Pancreas (tissue), 10 donors: ENCODE data around the gene TTF1. TPM values are rescaled to one million over a fixed set of nuclear protein-coding genes. Genes with fewer than 3 reads are reported as not detected.

ENCODE experiments used
- ATAC-seq, 4 donors: fragments of 200-7000 bp; cut with Tn5 transposase; one replicate each; pipeline versions ENCODE4 v1.8.0 to v1.9.1; 2020; ENCODE audit warnings: mild to moderate bottlenecking in 4 of 4, moderate library complexity in 4 of 4
- DNase-seq, 6 donors: peaks; one replicate each; pipeline ENCODE4 v3.0.0-alpha.2; 2020
- FAIRE-seq: peaks from 2 replicates; lab custom pipeline; 2012; peaks lifted over from hg19 to GRCh38; lab: Jason Lieb, UNC
- H3K27ac ChIP-seq, 4 donors: fragments of 200-600 bp; sonication (generic); 1 replicate in 3 of 4; 2 replicates in 1 of 4; pipeline versions ENCODE4 v1.5.0 to v1.8.0; 2020
- H3K27me3 ChIP-seq, 4 donors: fragments of 200-600 bp; one replicate each; pipeline ENCODE4 v1.8.0; 2021
- H3K36me3 ChIP-seq, 3 donors: fragments of 200-600 bp; sonication (generic) in 1 of 3; one replicate each; pipeline versions ENCODE4 v1.5.0 to v1.8.0; 2020 to 2021
- H3K4me1 ChIP-seq, 3 donors: fragments of 200-600 bp; one replicate each; pipeline ENCODE4 v1.8.0; 2021
- H3K4me3 ChIP-seq, 4 donors: fragments of 200-600 bp; sonication (generic) in 2 of 4; one replicate each; pipeline versions ENCODE4 v1.5.0 to v1.8.0; 2020 to 2021
- H3K9me3 ChIP-seq, 4 donors: fragments of 200-600 bp; one replicate each; pipeline ENCODE4 v1.8.0; 2021
- WGBS, 2 donors: extraction: QIAGEN DNeasy Blood & Tissue Kit; methylation state at CpG; one replicate each; pipeline ENCODE4 v1.1.7; 2013; 5-methylcytosine and 5-hydroxymethylcytosine counted together
- intact Hi-C, 3 donors: fragments of 100-400 bp; cut with DNase I; formaldehyde crosslinking; loops; one replicate each; pipeline versions ENCODE4 v1.11.1 to v1.14.2; 2022
- polyA plus RNA-seq, 2 donors: library from polyadenylated mRNA; stranded (reverse); fragments of 200-250 nt; gene quantifications; one replicate each; pipeline ENCODE4 v1.2.3, GENCODE V29; 2013
- total RNA-seq, 6 donors: library from RNA; stranded (reverse); fragmentation: NEBNext Ultra II Directional in 4 of 6; extraction: Animal tissue kit (Norgen Biotek cat#: 25700) in 4 of 6; gene quantifications; one replicate each; pipeline versions ENCODE4 v1.2.1 to v1.2.4, GENCODE V29; 2021 to 2023
- TF ChIP-seq, protein P1 (sequence below), 4 donors: fragments of 200-600 bp; sonication (generic) in 3 of 4; IDR thresholded peaks; one replicate each; pipeline versions ENCODE4 v1.5.0 to v1.8.0; 2021; ENCODE audit warnings: antibody characterized with exemption in 4 of 4
- donor health status: healthy with polysubstance abuse.
- donor health status: DM: no; HTN: no; CAD: no; lungs with moderate emphysema.
- donor health status: DM: no; HTN: no; CAD: no.
- donor health status: control.
- donor health status: control.
- donor health status: Bipolar disorder and iron deficiency.
- donor health status: DM: yes; HTN: yes; CAD: no.
- donor health status: DM: no; HTN: no; CAD: no.
- donor health status: DM: no; HTN: no; CAD: no.
- donor health status: DM: yes; HTN: yes; CAD: no.

TTF1 gene
- total and polyA plus RNA-seq, 8 donors = 4.5 to 14.0 (median 6.7) TPM

GRCh38 chr9:132346177-132346576 lies 60.5 kb downstream of the TTF1 start:
- Histone ChIP-seq H3K9me3 (no peaks in the 10 kb centered on the region), H3K4me3 (no peak overlapping the region), H3K27ac (no peak overlapping the region), H3K4me1 (peaks cover 0 to under 1% (median 0%) of the 10 kb centered on the region in 3 donors), H3K36me3 (peaks cover 4 to 85% (median 38%) of the 10 kb centered on the region in 3 donors), H3K27me3 (no peaks in the 10 kb centered on the region)
- TF ChIP-seq, protein P1, sequence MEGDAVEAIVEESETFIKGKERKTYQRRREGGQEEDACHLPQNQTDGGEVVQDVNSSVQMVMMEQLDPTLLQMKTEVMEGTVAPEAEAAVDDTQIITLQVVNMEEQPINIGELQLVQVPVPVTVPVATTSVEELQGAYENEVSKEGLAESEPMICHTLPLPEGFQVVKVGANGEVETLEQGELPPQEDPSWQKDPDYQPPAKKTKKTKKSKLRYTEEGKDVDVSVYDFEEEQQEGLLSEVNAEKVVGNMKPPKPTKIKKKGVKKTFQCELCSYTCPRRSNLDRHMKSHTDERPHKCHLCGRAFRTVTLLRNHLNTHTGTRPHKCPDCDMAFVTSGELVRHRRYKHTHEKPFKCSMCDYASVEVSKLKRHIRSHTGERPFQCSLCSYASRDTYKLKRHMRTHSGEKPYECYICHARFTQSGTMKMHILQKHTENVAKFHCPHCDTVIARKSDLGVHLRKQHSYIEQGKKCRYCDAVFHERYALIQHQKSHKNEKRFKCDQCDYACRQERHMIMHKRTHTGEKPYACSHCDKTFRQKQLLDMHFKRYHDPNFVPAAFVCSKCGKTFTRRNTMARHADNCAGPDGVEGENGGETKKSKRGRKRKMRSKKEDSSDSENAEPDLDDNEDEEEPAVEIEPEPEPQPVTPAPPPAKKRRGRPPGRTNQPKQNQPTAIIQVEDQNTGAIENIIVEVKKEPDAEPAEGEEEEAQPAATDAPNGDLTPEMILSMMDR (IDR thresholded peaks at IDR 0.05) = no peak
- no peak for FAIRE-seq
- WGBS, 2 donors = 86 to 91% methylated on average over 5 of the region's 5 CpGs
- intact Hi-C loops = no loop called here
- ATAC-seq = no peak
- DNase-seq = no peak

GRCh38 chr9:132341177-132341840 lies 65.3 kb downstream of the TTF1 start:
- Histone ChIP-seq H3K9me3 (no peaks in the 10 kb centered on the region), H3K36me3 (peaks cover 5 to 72% (median 37%) of the 10 kb centered on the region in 3 donors), H3K4me3 (no peak overlapping the region), H3K4me1 (no peaks in the 10 kb centered on the region), H3K27ac (no peak overlapping the region), H3K27me3 (no peaks in the 10 kb centered on the region)
- 93 to 96% methylated on average over 9 of the region's 9 CpGs for WGBS, 2 donors
- ATAC-seq (no peak), DNase-seq (no peak), FAIRE-seq (no peak)
- intact Hi-C loops = no loop called here
- TF ChIP-seq, protein P1 (IDR thresholded peaks at IDR 0.05) = no peak

GRCh38 chr9:132334364-132334763 lies 72.3 kb downstream of the TTF1 start:
- no peak for ATAC-seq
- no peak overlapping the region for H3K4me3 ChIP-seq
- no peak overlapping the region for H3K27ac ChIP-seq
- DNase-seq = no peak
- peaks cover 13 to 63% (median 36%) of the 10 kb centered on the region in 3 donors for H3K36me3 ChIP-seq
- WGBS, 2 donors = 96 to 100% methylated on average over 3 of the region's 3 CpGs
- intact Hi-C loops = no loop called here
- FAIRE-seq = no peak
- TF ChIP-seq, protein P1 (IDR thresholded peaks at IDR 0.05) = no peak
- H3K9me3 ChIP-seq = no peaks in the 10 kb centered on the region
- no peaks in the 10 kb centered on the region for H3K27me3 ChIP-seq
- H3K4me1 ChIP-seq = no peaks in the 10 kb centered on the region

GRCh38 chr9:132333556-132333955 lies 73.1 kb downstream of the TTF1 start:
- 79 to 88% methylated on average over 1 of the region's 1 CpG for WGBS, 2 donors
- TF ChIP-seq, protein P1 (IDR thresholded peaks at IDR 0.05) = no peak
- Histone ChIP-seq H3K27ac (no peak overlapping the region), H3K4me3 (no peak overlapping the region), H3K27me3 (no peaks in the 10 kb centered on the region), H3K9me3 (no peaks in the 10 kb centered on the region), H3K4me1 (no peaks in the 10 kb centered on the region), H3K36me3 (peaks cover 11 to 61% (median 36%) of the 10 kb centered on the region in 3 donors)
- ATAC-seq = no peak
- FAIRE-seq = no peak
- intact Hi-C loops = no loop called here
- no peak for DNase-seq

GRCh38 chr9:132328580-132328979 lies 78.1 kb downstream of the TTF1 start:
- TF ChIP-seq, protein P1 (IDR thresholded peaks at IDR 0.05) = no peak
- H3K4me1 ChIP-seq = no peaks in the 10 kb centered on the region
- peaks cover 13 to 31% (median 25%) of the 10 kb centered on the region in 3 donors for H3K36me3 ChIP-seq
- H3K4me3 ChIP-seq = no peak overlapping the region
- H3K9me3 ChIP-seq = no peaks in the 10 kb centered on the region
- DNase-seq (no peak), FAIRE-seq (no peak), ATAC-seq (no peak)
- intact Hi-C loops = no loop called here
- H3K27ac ChIP-seq = no peak overlapping the region
- WGBS, 2 donors = 99% methylated on average over 4 of the region's 4 CpGs
- no peaks in the 10 kb centered on the region for H3K27me3 ChIP-seq
